Suprapubic skin (tissue), 4 donors: ENCODE data around the gene ELAVL2. TPM values are rescaled to one million over a fixed set of nuclear protein-coding genes. Genes with fewer than 3 reads are reported as not detected.

Experiments
- DNase-seq, 2 donors: peaks; one replicate each; pipeline ENCODE4 v3.0.0-alpha.2; 2019; ENCODE audit warnings: low spot score in 2 of 2
- H3K27ac ChIP-seq: fragments of 200-600 bp; sonication (generic); one replicate; pipeline ENCODE4 v1.5.1; 2019
- H3K27me3 ChIP-seq: fragments of 200-600 bp; sonication (generic); one replicate; pipeline ENCODE4 v1.5.1; 2019
- H3K36me3 ChIP-seq: fragments of 200-600 bp; sonication (generic); one replicate; pipeline ENCODE4 v1.5.1; 2019
- H3K4me1 ChIP-seq: fragments of 200-600 bp; sonication (generic); one replicate; pipeline ENCODE4 v1.5.1; 2019
- H3K4me3 ChIP-seq: fragments of 200-600 bp; sonication (generic); one replicate; pipeline ENCODE4 v1.5.1; 2019; ENCODE audit warnings: mild to moderate bottlenecking
- H3K9me3 ChIP-seq: fragments of 200-600 bp; sonication (generic); one replicate; pipeline ENCODE4 v1.5.1; 2019
- EP300 ChIP-seq: sonication (generic); formaldehyde crosslinking; IDR thresholded peaks from one replicate; pipeline ENCODE4 v1.6.1; 2017; ENCODE audit warnings: antibody characterized with exemption
- POLR2A ChIP-seq, 2 donors: fragments of 450-650 bp; IDR thresholded peaks; one replicate each; pipeline ENCODE4 v1.6.1; 2017; ENCODE audit warnings: antibody characterized with exemption in 2 of 2, mild to moderate bottlenecking in 2 of 2, moderate library complexity in 2 of 2
- POLR2AphosphoS5 ChIP-seq, 3 donors: sonication (generic); formaldehyde crosslinking; IDR thresholded peaks; one replicate each; pipeline ENCODE4 v1.6.1; 2017; ENCODE audit warnings: antibody characterized with exemption in 3 of 3
- WGBS: methylation state at CpG from one replicate; pipeline ENCODE4 v1.1.5; 2018; 5-methylcytosine and 5-hydroxymethylcytosine counted together
- total RNA-seq, 4 donors: library from RNA; depleted of rRNA; stranded (reverse); fragments of >200 nt; gene quantifications; one replicate each; pipeline ENCODE4 v1.1.0, GENCODE V29; 2016
- TF ChIP-seq, protein P1 (sequence below), 2 donors: fragments of 200-600 bp in 1 of 2; fragments of 450-650 bp in 1 of 2; sonication (generic) in 1 of 2; IDR thresholded peaks; one replicate each; pipeline ENCODE4 v1.5.1; 2016 to 2019; ENCODE audit warnings: antibody characterized with exemption in 2 of 2, mild to moderate bottlenecking in 1 of 2, moderate library complexity in 1 of 2

The ELAVL2 gene
- total RNA-seq, 4 donors from 2014 or later = 0.48 to 0.59 (median 0.55) TPM

DNA sequence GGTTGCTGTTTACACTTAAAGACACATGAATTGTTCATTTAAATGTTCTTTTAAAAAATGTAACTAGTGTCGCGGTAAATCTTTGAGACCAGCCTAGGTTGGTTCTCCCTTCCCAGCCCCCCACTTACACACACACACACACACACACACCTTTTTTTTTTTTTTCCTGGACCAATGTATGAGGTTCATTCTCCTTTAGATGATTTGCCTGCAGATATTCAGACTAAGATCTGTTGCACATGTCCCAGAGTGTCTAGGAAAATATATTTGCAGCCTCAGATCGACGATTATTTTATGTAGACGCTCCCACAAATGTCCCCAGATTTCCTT, 4.4 kb upstream of the ELAVL2 start:
- H3K36me3 ChIP-seq = no peaks in the 10 kb centered on the region
- H3K27ac ChIP-seq = no peak overlapping the region
- no peak overlapping the region for H3K4me3 ChIP-seq
- DNase-seq = no peak
- WGBS = 16% methylated on average over 5 of the region's 5 CpGs
- H3K9me3 ChIP-seq = no peaks in the 10 kb centered on the region
- peaks cover 20% of the 10 kb centered on the region for H3K4me1 ChIP-seq
- peaks cover 62% of the 10 kb centered on the region for H3K27me3 ChIP-seq
- TF ChIP-seq, protein P1, sequence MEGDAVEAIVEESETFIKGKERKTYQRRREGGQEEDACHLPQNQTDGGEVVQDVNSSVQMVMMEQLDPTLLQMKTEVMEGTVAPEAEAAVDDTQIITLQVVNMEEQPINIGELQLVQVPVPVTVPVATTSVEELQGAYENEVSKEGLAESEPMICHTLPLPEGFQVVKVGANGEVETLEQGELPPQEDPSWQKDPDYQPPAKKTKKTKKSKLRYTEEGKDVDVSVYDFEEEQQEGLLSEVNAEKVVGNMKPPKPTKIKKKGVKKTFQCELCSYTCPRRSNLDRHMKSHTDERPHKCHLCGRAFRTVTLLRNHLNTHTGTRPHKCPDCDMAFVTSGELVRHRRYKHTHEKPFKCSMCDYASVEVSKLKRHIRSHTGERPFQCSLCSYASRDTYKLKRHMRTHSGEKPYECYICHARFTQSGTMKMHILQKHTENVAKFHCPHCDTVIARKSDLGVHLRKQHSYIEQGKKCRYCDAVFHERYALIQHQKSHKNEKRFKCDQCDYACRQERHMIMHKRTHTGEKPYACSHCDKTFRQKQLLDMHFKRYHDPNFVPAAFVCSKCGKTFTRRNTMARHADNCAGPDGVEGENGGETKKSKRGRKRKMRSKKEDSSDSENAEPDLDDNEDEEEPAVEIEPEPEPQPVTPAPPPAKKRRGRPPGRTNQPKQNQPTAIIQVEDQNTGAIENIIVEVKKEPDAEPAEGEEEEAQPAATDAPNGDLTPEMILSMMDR (IDR thresholded peaks at IDR 0.05) = no peak
- TF ChIP-seq POLR2A (IDR thresholded peaks at IDR 0.05) (no peak), EP300 (no peak), POLR2AphosphoS5 (IDR thresholded peaks at IDR 0.05) (no peak)

DNA sequence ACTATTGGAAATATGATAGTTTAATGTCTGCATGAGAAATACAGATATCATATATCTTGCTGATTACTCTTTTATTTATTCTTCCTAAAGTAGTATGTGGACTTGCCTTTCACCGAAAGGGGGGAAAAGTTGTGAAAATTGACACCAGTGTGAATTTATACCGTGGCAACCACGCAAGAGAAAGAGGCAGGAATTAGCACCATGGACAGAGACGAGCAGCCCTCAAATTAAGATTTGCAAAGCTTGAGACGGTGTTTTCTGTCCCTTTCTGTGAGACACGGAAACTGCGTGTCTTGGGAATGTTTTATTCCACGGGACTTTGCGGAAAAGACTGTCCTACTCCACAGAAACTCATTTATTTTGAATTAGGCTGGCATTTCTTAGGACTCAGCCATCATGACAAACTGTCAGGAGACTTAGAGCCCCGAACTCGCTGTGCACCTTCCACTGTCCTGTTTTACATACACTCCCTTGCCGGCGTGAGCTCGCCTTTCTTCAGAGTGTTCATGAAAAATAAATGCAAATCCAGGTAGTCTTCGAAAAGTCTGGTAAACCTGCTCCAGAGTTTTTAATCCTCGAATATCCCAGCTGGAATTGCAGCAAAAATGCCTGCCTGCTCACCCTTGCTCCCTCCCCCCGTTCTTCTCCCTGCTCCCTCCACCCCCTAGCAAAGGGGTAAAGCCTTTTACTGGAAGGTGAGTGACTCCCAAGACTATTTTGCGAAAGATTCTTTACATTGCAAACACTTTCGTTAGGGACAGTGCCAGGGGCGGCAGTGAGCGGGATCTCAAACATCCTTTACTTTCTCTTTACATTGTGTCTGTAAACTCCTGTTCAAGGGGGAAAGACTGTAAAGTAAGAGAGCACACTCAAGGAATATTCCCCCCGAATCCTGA, 3.8 kb upstream of the ELAVL2 start:
- DNase-seq = no peak
- peaks cover 68% of the 10 kb centered on the region for H3K27me3 ChIP-seq
- 6% methylated on average over 22 of the region's 22 CpGs for WGBS

DNA sequence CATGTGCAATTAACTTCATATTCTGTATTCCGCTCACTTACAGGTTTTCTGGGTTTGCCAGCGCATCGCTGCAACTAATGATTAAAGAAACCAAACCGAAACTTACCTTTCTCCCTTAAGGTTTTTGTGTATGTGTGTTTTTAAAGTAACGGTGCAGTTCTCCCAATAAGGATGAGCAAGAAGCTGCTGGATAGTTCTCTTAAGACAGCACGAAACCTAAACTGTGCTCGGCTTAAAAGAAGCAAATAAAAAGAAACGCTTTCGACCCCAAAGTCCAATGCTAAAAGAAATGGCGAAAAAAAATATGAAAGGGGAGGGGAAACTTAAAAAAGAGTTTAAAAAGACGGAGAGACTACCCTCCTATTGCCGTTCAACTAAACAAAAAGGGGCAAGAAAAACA, 340 bp downstream of the ELAVL2 start:
- H3K36me3 ChIP-seq = no peaks in the 10 kb centered on the region
- H3K27ac ChIP-seq = no peak overlapping the region
- peaks cover 77% of the 10 kb centered on the region for H3K27me3 ChIP-seq
- H3K4me1 ChIP-seq = peaks cover 57% of the 10 kb centered on the region
- H3K4me3 ChIP-seq = peak overlapping the region; percentile 53
- H3K9me3 ChIP-seq = no peaks in the 10 kb centered on the region
- TF ChIP-seq POLR2A (IDR thresholded peaks at IDR 0.05) (no peak), POLR2AphosphoS5 (IDR thresholded peaks at IDR 0.05) (no peak), EP300 (no peak)
- TF ChIP-seq, protein P1 (IDR thresholded peaks at IDR 0.05) = no peak
- WGBS = 2% methylated on average over 12 of the region's 12 CpGs
- no peak for DNase-seq

More for the DNA sequence above, 3.8 kb upstream of the ELAVL2 start:
- Histone ChIP-seq H3K4me1 (peaks cover 27% of the 10 kb centered on the region), H3K27ac (no peak overlapping the region), H3K9me3 (no peaks in the 10 kb centered on the region), H3K36me3 (no peaks in the 10 kb centered on the region), H3K4me3 (no peak overlapping the region)
- TF ChIP-seq POLR2AphosphoS5 (IDR thresholded peaks at IDR 0.05) (no peak), EP300 (no peak), POLR2A (IDR thresholded peaks at IDR 0.05) (no peak)
- TF ChIP-seq, protein P1 (IDR thresholded peaks at IDR 0.05) = no peak

DNA sequence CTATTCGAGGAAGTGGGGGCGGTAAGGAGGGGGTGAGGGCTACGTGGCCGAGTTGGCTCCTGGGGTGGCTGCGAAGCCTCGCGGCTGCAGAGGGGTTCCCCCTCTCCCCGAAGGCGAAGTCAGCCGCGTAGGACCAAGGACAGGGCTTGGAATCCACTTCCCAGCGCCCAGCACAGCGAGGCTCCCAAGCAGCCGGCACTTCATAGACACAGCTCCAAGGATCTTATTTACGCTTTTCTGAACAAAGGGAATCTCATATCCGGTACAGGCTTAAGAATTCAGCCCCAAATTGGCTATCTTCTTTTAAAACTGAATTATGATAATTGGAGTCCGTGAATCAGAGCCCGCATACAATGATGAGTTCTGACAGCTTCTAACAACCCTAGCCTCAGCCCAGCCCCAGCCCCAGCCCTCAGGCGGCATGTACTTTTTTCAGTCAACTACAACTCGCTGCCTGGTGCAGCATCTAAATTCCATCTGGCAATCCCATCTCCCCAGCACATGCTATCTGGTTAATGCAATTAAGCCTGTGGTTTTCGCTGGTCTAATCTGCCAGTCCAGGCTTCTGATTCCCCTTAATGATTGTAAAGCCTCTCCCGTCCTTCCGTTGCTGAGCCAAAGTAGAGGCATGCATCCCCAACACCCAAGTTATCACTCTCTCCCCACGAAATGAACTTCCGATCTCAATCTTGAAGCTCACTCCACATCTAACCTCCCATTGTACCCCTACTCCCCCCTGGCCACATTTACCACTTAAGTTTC, 1.0 kb downstream of the ELAVL2 start:
- H3K4me3 ChIP-seq = peak overlapping the region; percentile 53
- no peaks in the 10 kb centered on the region for H3K36me3 ChIP-seq
- peaks cover 57% of the 10 kb centered on the region for H3K4me1 ChIP-seq
- no peak for DNase-seq
- no peak overlapping the region for H3K27ac ChIP-seq
- H3K9me3 ChIP-seq = no peaks in the 10 kb centered on the region
- H3K27me3 ChIP-seq = peaks cover 75% of the 10 kb centered on the region
- WGBS = 5% methylated on average over 16 of the region's 25 CpGs
- TF ChIP-seq EP300 (no peak), POLR2AphosphoS5 (IDR thresholded peaks at IDR 0.05) (no peak), POLR2A (IDR thresholded peaks at IDR 0.05) (no peak)
- TF ChIP-seq, protein P1 (IDR thresholded peaks at IDR 0.05) = no peak
